NB4 (cell line): ENCODE data around the gene FARP1.

Experiments
- MYC ChIP-seq: IDR thresholded peaks from 2 replicates; pipeline ENCODE4 v1.6.1; 2011; ENCODE audit warnings: low read depth, low read length
- POLR2A ChIP-seq: IDR thresholded peaks from 2 replicates; pipeline ENCODE4 v1.6.1; 2011; ENCODE audit warnings: mild to moderate bottlenecking; ENCODE audit not compliant: insufficient read length; ENCODE audit errors: extremely low read depth
- TF ChIP-seq, protein P1 (sequence below): IDR thresholded peaks from one replicate; pipeline ENCODE4 v1.5.1; 2012; ENCODE audit warnings: low read depth, low read length

DNA sequence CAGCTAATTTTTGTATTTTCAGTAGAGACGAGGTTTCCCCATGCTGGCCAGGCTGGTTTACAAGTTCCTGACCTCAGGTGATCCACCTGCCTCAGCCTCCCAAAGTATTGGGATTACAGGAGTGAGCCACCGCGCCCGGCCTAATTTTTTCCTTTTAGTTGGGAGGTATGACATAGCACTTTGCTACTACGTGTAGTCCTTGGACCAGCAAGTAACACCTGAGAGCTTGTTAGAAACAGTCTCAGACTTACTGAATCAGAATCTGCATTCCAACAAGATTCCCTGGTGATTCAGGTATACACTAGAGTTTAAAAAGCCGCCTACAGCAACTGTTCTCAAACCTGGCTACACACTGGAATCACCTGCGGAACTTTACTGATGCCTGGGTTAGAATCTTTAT lies 1.8 kb upstream of the FARP1 start:
- TF ChIP-seq, protein P1, sequence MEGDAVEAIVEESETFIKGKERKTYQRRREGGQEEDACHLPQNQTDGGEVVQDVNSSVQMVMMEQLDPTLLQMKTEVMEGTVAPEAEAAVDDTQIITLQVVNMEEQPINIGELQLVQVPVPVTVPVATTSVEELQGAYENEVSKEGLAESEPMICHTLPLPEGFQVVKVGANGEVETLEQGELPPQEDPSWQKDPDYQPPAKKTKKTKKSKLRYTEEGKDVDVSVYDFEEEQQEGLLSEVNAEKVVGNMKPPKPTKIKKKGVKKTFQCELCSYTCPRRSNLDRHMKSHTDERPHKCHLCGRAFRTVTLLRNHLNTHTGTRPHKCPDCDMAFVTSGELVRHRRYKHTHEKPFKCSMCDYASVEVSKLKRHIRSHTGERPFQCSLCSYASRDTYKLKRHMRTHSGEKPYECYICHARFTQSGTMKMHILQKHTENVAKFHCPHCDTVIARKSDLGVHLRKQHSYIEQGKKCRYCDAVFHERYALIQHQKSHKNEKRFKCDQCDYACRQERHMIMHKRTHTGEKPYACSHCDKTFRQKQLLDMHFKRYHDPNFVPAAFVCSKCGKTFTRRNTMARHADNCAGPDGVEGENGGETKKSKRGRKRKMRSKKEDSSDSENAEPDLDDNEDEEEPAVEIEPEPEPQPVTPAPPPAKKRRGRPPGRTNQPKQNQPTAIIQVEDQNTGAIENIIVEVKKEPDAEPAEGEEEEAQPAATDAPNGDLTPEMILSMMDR: no peak
- TF ChIP-seq POLR2A (no peak), MYC (no peak)
